WTC11 (cell line): ENCODE data around the gene APCDD1.

Experiments
- ATF2 ChIP-seq: sonication (generic); formaldehyde crosslinking; IDR thresholded peaks from 2 replicates; pipeline ENCODE4 v1.8.1; 2022; ENCODE audit warnings: low read depth, missing genetic modification reagents, borderline replicate concordance
- CREB1 ChIP-seq: sonication (generic); formaldehyde crosslinking; IDR thresholded peaks from 2 replicates; pipeline ENCODE4 v1.8.0; 2023; ENCODE audit warnings: mild to moderate bottlenecking, missing genetic modification reagents
- CTCF ChIP-seq: fragments of 200-600 bp; IDR thresholded peaks from 2 replicates; pipeline ENCODE4 v1.8.0; 2022; ENCODE audit warnings: antibody characterized with exemption
- GABPB1 ChIP-seq: sonication (generic); formaldehyde crosslinking; IDR thresholded peaks from 2 replicates; pipeline ENCODE4 v1.8.1; 2023; ENCODE audit warnings: mild to moderate bottlenecking, missing genetic modification reagents
- NR1H2 ChIP-seq: sonication (generic); formaldehyde crosslinking; IDR thresholded peaks from 2 replicates; pipeline ENCODE4 v1.9.0; 2021; ENCODE audit warnings: mild to moderate bottlenecking, moderate library complexity, missing genetic modification reagents
- NR2C2 ChIP-seq: sonication (generic); formaldehyde crosslinking; IDR thresholded peaks from 2 replicates; pipeline ENCODE4 v1.8.0; 2022; ENCODE audit warnings: mild to moderate bottlenecking, missing genetic modification reagents
- SMAD3 ChIP-seq: sonication (generic); formaldehyde crosslinking; IDR thresholded peaks from 2 replicates; pipeline ENCODE4 v1.8.0; 2022; ENCODE audit warnings: missing genetic modification reagents, mild to moderate bottlenecking, borderline replicate concordance
- TP53 ChIP-seq: sonication (generic); formaldehyde crosslinking; IDR thresholded peaks from 2 replicates; pipeline ENCODE4 v1.8.1; 2023; ENCODE audit warnings: mild to moderate bottlenecking, missing genetic modification reagents
- USF2 ChIP-seq: sonication (generic); formaldehyde crosslinking; IDR thresholded peaks from 2 replicates; pipeline ENCODE4 v1.8.1; 2023; ENCODE audit warnings: mild to moderate bottlenecking, missing genetic modification reagents, moderate library complexity
- ZNF138 ChIP-seq: sonication (generic); formaldehyde crosslinking; conservative IDR thresholded peaks from 2 replicates; pipeline ENCODE4 v1.8.1; 2022; ENCODE audit warnings: mild to moderate bottlenecking, moderate library complexity, missing genetic modification reagents

GRCh38 chr18:10476338-10476791 is 21.9 kb downstream of the APCDD1 start:
- TF ChIP-seq GABPB1 (CRISPR knock-in tag) = no peak
- no peak for TF ChIP-seq CTCF
- TF ChIP-seq ZNF138 (CRISPR knock-in tag) = no peak
- TF ChIP-seq ATF2 (CRISPR knock-in tag) = no peak
- no peak for TF ChIP-seq NR1H2
- no peak for TF ChIP-seq NR2C2 (CRISPR knock-in tag)
- no peak for TF ChIP-seq USF2 (CRISPR knock-in tag)
- no peak for TF ChIP-seq SMAD3 (CRISPR knock-in tag)
- TF ChIP-seq TP53 (CRISPR knock-in tag) = no peak
- TF ChIP-seq CREB1 (CRISPR knock-in tag) = no peak
